Measurements from ENCODE around the gene CCDC18.
"Not testable (repeated sequence)": the region's sequence is repeated elsewhere in the genome, so short reads cannot be mapped to it uniquely, and the experiment has no call there.

GRCh38 chr1:93277530-93277929, 97.0 kb downstream of the CCDC18 start:
- TF ChIP-seq, protein P1, sequence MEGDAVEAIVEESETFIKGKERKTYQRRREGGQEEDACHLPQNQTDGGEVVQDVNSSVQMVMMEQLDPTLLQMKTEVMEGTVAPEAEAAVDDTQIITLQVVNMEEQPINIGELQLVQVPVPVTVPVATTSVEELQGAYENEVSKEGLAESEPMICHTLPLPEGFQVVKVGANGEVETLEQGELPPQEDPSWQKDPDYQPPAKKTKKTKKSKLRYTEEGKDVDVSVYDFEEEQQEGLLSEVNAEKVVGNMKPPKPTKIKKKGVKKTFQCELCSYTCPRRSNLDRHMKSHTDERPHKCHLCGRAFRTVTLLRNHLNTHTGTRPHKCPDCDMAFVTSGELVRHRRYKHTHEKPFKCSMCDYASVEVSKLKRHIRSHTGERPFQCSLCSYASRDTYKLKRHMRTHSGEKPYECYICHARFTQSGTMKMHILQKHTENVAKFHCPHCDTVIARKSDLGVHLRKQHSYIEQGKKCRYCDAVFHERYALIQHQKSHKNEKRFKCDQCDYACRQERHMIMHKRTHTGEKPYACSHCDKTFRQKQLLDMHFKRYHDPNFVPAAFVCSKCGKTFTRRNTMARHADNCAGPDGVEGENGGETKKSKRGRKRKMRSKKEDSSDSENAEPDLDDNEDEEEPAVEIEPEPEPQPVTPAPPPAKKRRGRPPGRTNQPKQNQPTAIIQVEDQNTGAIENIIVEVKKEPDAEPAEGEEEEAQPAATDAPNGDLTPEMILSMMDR (IDR thresholded peaks at IDR 0.05 in 4 of 5, conservative IDR thresholded peaks at IDR 0.05 in 1 of 5), result not testable (repeated sequence)
- not testable (repeated sequence) for TF ChIP-seq POLR2A (IDR thresholded peaks at IDR 0.05)
